ENCODE results near the gene LRMDA. TPM values are rescaled to one million over a fixed set of nuclear protein-coding genes. Genes with fewer than 3 reads are reported as not detected.

Gene LRMDA
- total RNA-seq, 2 experiments from 2014 or later: not detected

- Mint-ChIP-seq H3K27me3 (peaks cover 3% of the 10 kb centered on the region), H3K36me3 (ENCODE audit: low read depth) (no peaks in the 10 kb centered on the region), H3K4me3 (no peak overlapping the region), H3K4me1 (ENCODE audit: low read depth) (peaks cover 7% of the 10 kb centered on the region), H3K27ac (no peak overlapping the region), H3K9me3 (no peaks in the 10 kb centered on the region)
- intact Hi-C loops (cut with DNase I, micrococcal nuclease): no loop called here
- H3K36me3 ChIP-seq (ENCODE audit: insufficient read depth, low read length): no peaks in the 10 kb centered on the region
- DNase-seq: no peak
- POLR2A ChIA-PET: no interaction called here
- peaks cover 0 to 6% of the 10 kb centered on the region in 2 experiments for H3K9me3 ChIP-seq (ENCODE audit: control insufficient read depth in 1 of 2, insufficient read depth in 1 of 2, low read length in 2 of 2)
- no peaks in the 10 kb centered on the region for H3K27me3 ChIP-seq (ENCODE audit: control insufficient read depth in 1 of 2, insufficient read depth in 2 of 2, low read length in 2 of 2)
- TF ChIP-seq CTCF (IDR thresholded peaks at IDR 0.05): no peak
- CTCF ChIA-PET: no interaction called here
- H3K4me1 ChIP-seq (ENCODE audit: insufficient read depth, low read length): no peaks in the 10 kb centered on the region
- no peak for ATAC-seq (ENCODE audit: poor library complexity)
- no peak overlapping the region for H3K27ac ChIP-seq (ENCODE audit: low read depth in 1 of 2, low read length in 2 of 2)
- H3K4me3 ChIP-seq (ENCODE audit: low read length): no peak overlapping the region
Measured at GRCh38 chr10:76050291-76050625, 618.8 kb downstream of the LRMDA start.

- H3K4me3 Mint-ChIP-seq: no peak overlapping the region
- POLR2A ChIA-PET: interaction anchor here (1.4 kb wide), 1 partner anchor 12 kb away, joined by 3 read pairs; no protein-coding TSS in a partner anchor
- Histone ChIP-seq H3K4me3 (ENCODE audit: low read length) (no peak overlapping the region), H3K36me3 (ENCODE audit: insufficient read depth, low read length) (no peaks in the 10 kb centered on the region), H3K9me3 (ENCODE audit: control insufficient read depth in 1 of 2, insufficient read depth in 1 of 2, low read length in 2 of 2) (peaks cover 0 to 16% of the 10 kb centered on the region in 2 experiments), H3K4me1 (ENCODE audit: insufficient read depth, low read length) (no peaks in the 10 kb centered on the region), H3K27ac (ENCODE audit: low read depth in 1 of 2, low read length in 2 of 2) (no peak overlapping the region), H3K27me3 (ENCODE audit: control insufficient read depth in 1 of 2, insufficient read depth in 2 of 2, low read length in 2 of 2) (no peaks in the 10 kb centered on the region)
- no peak overlapping the region for H3K27ac Mint-ChIP-seq
- peaks cover 3% of the 10 kb centered on the region for H3K27me3 Mint-ChIP-seq
- CTCF ChIA-PET: interaction anchor here (0.6 kb wide), 1 partner anchor 8 kb away, joined by 3 read pairs; no protein-coding TSS in a partner anchor
- no peaks in the 10 kb centered on the region for H3K36me3 Mint-ChIP-seq (ENCODE audit: low read depth)
- intact Hi-C loops (cut with DNase I, micrococcal nuclease): no loop called here
- H3K9me3 Mint-ChIP-seq: no peaks in the 10 kb centered on the region
- DNase-seq: peak in 2 of 14 experiments; percentile 3 to 5
- TF ChIP-seq CTCF (IDR thresholded peaks at IDR 0.05): no peak
- ATAC-seq (ENCODE audit: poor library complexity): peak; percentile 46
- peaks cover 7% of the 10 kb centered on the region for H3K4me1 Mint-ChIP-seq (ENCODE audit: low read depth)
Measured at GRCh38 chr10:76051007-76051936, 619.8 kb downstream of the LRMDA start.

DNA sequence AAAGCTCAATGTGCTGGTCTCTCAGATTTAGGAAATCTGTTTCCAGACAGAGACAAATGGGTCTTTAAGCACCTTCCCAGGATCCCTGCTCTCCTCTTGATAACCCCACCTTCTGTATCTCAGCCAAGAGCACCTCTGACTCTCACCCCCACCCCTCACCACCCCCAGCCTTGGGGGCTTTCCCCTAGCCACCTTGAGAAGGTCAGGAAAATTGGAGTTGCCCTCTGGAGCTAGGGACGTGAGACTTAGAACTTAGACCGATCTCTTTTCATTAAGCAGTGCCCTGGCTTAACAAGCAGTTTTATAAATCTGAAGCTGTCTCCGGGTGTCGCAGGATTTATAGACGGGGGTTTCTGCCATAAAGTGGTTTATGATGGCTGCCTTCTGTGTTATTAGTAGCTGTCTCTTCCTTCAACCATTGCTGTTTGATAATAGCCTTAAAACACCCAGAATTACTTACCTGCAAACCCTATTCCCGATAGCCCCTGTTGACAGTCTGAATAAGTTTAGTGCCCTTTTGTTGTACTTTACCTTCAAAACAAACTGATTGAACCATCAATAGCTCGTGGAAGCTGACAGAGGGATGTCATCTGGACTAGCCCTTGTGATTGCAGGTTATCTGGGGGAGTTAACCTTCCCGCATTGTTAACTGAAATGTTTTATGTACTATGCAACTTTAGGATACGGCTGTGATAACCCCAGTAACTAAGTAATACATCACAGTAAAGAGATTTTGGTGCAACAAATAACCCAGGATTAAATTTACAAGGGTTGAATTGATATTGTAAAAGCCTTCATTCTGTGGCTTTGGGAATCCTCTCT, 621.5 kb downstream of the LRMDA start:
- DNase-seq: no peak
- Mint-ChIP-seq H3K4me3 (no peak overlapping the region), H3K4me1 (ENCODE audit: low read depth) (peaks cover 7% of the 10 kb centered on the region), H3K9me3 (peaks cover 7% of the 10 kb centered on the region), H3K36me3 (ENCODE audit: low read depth) (no peaks in the 10 kb centered on the region), H3K27ac (no peak overlapping the region), H3K27me3 (peaks cover 3% of the 10 kb centered on the region)
- ChIA-PET POLR2A (interaction anchor here (1.4 kb wide), 1 partner anchor 10 kb away, joined by 3 read pairs; no protein-coding TSS in a partner anchor), CTCF (no interaction called here)
- Histone ChIP-seq H3K36me3 (ENCODE audit: insufficient read depth, low read length) (no peaks in the 10 kb centered on the region), H3K4me3 (ENCODE audit: low read length) (no peak overlapping the region), H3K4me1 (ENCODE audit: insufficient read depth, low read length) (no peaks in the 10 kb centered on the region), H3K9me3 (ENCODE audit: control insufficient read depth in 1 of 2, insufficient read depth in 1 of 2, low read length in 2 of 2) (peaks cover 0 to 23% of the 10 kb centered on the region in 2 experiments), H3K27me3 (ENCODE audit: control insufficient read depth in 1 of 2, insufficient read depth in 2 of 2, low read length in 2 of 2) (no peaks in the 10 kb centered on the region), H3K27ac (ENCODE audit: low read depth in 1 of 2, low read length in 2 of 2) (no peak overlapping the region)
- ATAC-seq (ENCODE audit: poor library complexity): no peak
- TF ChIP-seq CTCF (IDR thresholded peaks at IDR 0.05): no peak
- intact Hi-C loops (cut with DNase I, micrococcal nuclease): no loop called here
